WTC11 (cell line): ENCODE data around the gene FPR1. TPM values are rescaled to one million over a fixed set of nuclear protein-coding genes. Genes with fewer than 3 reads are reported as not detected.

ENCODE experiments used
- ATAC-seq: fragments of 200-7000 bp; cut with Tn5 transposase; 2 replicates; pipeline ENCODE4 v1.10.0; 2021; ENCODE audit warnings: mild to moderate bottlenecking, moderate library complexity
- CTCF ChIA-PET: fragments of 300-600 bp; sonication (Branson Sonifier 250); formaldehyde crosslinking; loops from one replicate; lab custom pipeline; 2021; ENCODE audit warnings: antibody characterized with exemption; lab: Charles Lee
- POLR2A ChIA-PET: fragments of 350-600 bp; sonication (Branson Sonifier 250); formaldehyde crosslinking; loops from one replicate; lab custom pipeline; 2021; ENCODE audit warnings: antibody characterized with exemption; lab: Charles Lee
- DNase-seq: peaks from one replicate; pipeline ENCODE4 v3.0.0; 2021; ENCODE audit warnings: low spot score
- H3K27ac Mint-ChIP-seq: 2 replicates; pipeline ENCODE4 v1.8.0; 2021; ENCODE audit warnings: mixed read lengths
- H3K27me3 Mint-ChIP-seq: 2 replicates; pipeline ENCODE4 v1.8.0; 2021; ENCODE audit warnings: low read depth, mild to moderate bottlenecking, moderate library complexity, mixed read lengths
- H3K36me3 Mint-ChIP-seq: 2 replicates; pipeline ENCODE4 v1.8.0; 2021; ENCODE audit warnings: mixed read lengths
- H3K4me1 Mint-ChIP-seq: 2 replicates; pipeline ENCODE4 v1.8.0; 2022; ENCODE audit warnings: mixed read lengths
- H3K4me3 Mint-ChIP-seq: 2 replicates; pipeline ENCODE4 v1.8.0; 2021; ENCODE audit warnings: mild to moderate bottlenecking, moderate library complexity, mixed read lengths
- H3K9me3 Mint-ChIP-seq: 2 replicates; pipeline ENCODE4 v1.8.0; 2021; ENCODE audit warnings: mixed read lengths
- HMGA2 ChIP-seq: fragments of 250-450 bp; sonication (Bioruptor Pico); IDR thresholded peaks from 2 replicates; pipeline ENCODE4 v1.4.0; 2021; ENCODE audit warnings: mild to moderate bottlenecking, moderate library complexity
- NR2C2 ChIP-seq: sonication (generic); formaldehyde crosslinking; IDR thresholded peaks from 2 replicates; pipeline ENCODE4 v1.8.0; 2022; ENCODE audit warnings: mild to moderate bottlenecking, missing genetic modification reagents
- OVOL2 ChIP-seq: fragments of 250-450 bp; sonication (Bioruptor Pico); IDR thresholded peaks from 2 replicates; pipeline ENCODE4 v1.9.0; 2021; ENCODE audit warnings: mild to moderate bottlenecking, borderline replicate concordance
- SMAD3 ChIP-seq: sonication (generic); formaldehyde crosslinking; IDR thresholded peaks from 2 replicates; pipeline ENCODE4 v1.8.0; 2022; ENCODE audit warnings: missing genetic modification reagents, mild to moderate bottlenecking, borderline replicate concordance
- ZNF138 ChIP-seq: sonication (generic); formaldehyde crosslinking; conservative IDR thresholded peaks from 2 replicates; pipeline ENCODE4 v1.8.1; 2022; ENCODE audit warnings: mild to moderate bottlenecking, moderate library complexity, missing genetic modification reagents
- ZNF219 ChIP-seq: sonication (generic); formaldehyde crosslinking; IDR thresholded peaks from 2 replicates; pipeline ENCODE4 v1.8.0; 2023; ENCODE audit warnings: missing genetic modification reagents, mild to moderate bottlenecking, borderline replicate concordance
- ZNF671 ChIP-seq: fragments of 250-450 bp; sonication (Bioruptor Pico); IDR thresholded peaks from 2 replicates; pipeline ENCODE4 v1.8.0; 2021; ENCODE audit warnings: mild to moderate bottlenecking
- total RNA-seq: library from RNA; stranded (reverse); gene quantifications from 3 replicates; pipeline ENCODE4 v1.2.3, GENCODE V29; 2021
- TF ChIP-seq, protein P1 (sequence below): fragments of 250-450 bp; sonication (Bioruptor Pico); IDR thresholded peaks from 2 replicates; pipeline ENCODE4 v1.9.0; 2021; ENCODE audit warnings: mild to moderate bottlenecking
- TF ChIP-seq, protein P2 (sequence below): sonication (generic); formaldehyde crosslinking; IDR thresholded peaks from 2 replicates; pipeline ENCODE4 v1.8.1; 2022; ENCODE audit warnings: mild to moderate bottlenecking, moderate library complexity, missing genetic modification reagents
- TF ChIP-seq, protein P3 (sequence below): sonication (generic); formaldehyde crosslinking; IDR thresholded peaks from 2 replicates; pipeline ENCODE4 v1.8.0; 2022; ENCODE audit warnings: missing genetic modification reagents
- TF ChIP-seq, protein P4 (sequence below): sonication (generic); formaldehyde crosslinking; IDR thresholded peaks from 2 replicates; pipeline ENCODE4 v1.8.0; 2022; ENCODE audit warnings: mild to moderate bottlenecking, missing genetic modification reagents
- TF ChIP-seq, protein P5 (sequence below): sonication (generic); formaldehyde crosslinking; IDR thresholded peaks from 2 replicates; pipeline ENCODE4 v1.8.0; 2023; ENCODE audit warnings: missing genetic modification reagents
- TF ChIP-seq, protein P6 (sequence below): sonication (generic); formaldehyde crosslinking; IDR thresholded peaks from 2 replicates; pipeline ENCODE4 v1.8.1; 2023; ENCODE audit warnings: mild to moderate bottlenecking, missing genetic modification reagents, moderate library complexity
- TF ChIP-seq, protein P7 (sequence below): sonication (generic); formaldehyde crosslinking; IDR thresholded peaks from 2 replicates; pipeline ENCODE4 v1.8.1; 2023; ENCODE audit warnings: mild to moderate bottlenecking, missing genetic modification reagents
- TF ChIP-seq, protein P8 (sequence below): fragments of 250-450 bp; sonication (Bioruptor Pico); IDR thresholded peaks from 2 replicates; pipeline ENCODE4 v1.9.0; 2021; ENCODE audit warnings: mild to moderate bottlenecking

The FPR1 gene
- total RNA-seq, 1 experiment from 2014 or later: 0.72 TPM

DNA sequence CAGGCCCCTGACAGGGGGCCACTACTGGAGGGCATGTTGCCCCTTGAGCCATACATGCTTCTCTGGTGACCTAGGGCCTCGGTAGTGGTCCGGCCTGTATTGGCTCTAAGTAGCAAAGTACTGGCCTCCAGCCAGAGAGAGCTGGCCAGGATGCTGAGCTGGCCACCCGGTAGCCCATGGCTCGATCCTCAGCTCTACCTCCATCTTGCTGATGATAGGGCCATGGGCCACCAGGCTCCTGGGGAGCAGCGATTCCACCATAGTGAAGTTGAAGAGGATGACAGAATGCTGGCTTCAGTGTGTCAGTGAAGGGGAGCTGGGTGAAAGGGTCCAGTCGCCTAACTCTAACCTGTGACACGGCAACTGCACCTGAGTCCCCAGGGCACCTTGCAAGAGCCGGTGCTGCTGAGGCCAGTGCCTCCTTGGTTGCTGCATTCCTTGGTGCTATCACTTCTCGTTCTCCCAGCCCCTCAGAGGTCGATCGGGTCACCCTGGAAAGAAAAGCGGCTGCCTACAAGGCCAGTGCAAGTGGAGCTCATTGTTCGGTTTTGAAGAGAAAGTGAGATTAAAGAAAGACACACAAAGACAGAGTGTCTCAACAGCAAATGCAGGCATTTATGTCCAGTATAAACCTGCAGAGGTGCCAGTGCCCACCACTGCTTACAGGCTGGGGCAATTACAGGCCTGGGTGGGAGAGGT, 48.2 kb upstream of the FPR1 start (continued):
- TF ChIP-seq SMAD3 (CRISPR knock-in tag): no peak

DNA sequence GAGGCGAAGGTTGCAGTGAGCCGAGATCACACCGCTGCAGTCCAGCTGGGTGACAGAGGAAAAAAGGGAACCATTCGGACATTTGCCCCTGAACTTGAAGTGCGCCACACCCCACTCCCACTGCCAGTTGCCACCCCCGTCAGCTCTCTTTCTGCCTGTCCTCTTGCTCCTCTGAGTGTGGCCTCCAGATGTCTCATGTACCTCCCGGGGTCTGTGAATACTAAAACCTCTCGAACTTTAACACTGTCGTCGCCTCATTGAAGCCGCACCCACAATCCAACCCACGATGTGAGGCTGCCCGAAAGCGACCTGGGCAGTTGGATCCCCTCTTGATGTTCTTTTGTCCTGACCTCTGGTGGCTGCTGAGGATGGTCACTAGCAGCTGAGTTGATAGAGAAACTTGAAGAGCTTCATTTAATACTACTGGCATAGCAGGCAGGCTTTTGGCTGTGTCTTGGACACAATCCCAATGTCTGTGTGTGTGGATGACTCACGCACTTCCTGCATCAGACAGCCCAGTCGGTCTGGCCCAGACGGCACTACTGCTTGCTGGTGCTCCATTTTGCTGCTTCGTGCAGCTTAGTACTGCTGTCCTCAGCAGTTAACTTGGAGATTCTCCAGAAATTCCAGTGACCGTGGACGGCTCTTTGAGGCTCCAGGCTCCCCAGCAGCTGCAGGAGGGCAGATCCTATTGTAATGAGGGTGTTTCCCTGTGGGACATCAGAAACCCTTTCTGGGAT, 47.5 kb upstream of the FPR1 start:
- ATAC-seq (no peak), DNase-seq (no peak)
- H3K4me3 Mint-ChIP-seq: no peak overlapping the region
- no peaks in the 10 kb centered on the region for H3K4me1 Mint-ChIP-seq
- no peak overlapping the region for H3K27ac Mint-ChIP-seq
- peaks cover 26% of the 10 kb centered on the region for H3K9me3 Mint-ChIP-seq
- no peak for TF ChIP-seq ZNF138 (CRISPR knock-in tag)
- no peak for TF ChIP-seq ZNF671 (CRISPR knock-in tag)
- TF ChIP-seq, protein P1, sequence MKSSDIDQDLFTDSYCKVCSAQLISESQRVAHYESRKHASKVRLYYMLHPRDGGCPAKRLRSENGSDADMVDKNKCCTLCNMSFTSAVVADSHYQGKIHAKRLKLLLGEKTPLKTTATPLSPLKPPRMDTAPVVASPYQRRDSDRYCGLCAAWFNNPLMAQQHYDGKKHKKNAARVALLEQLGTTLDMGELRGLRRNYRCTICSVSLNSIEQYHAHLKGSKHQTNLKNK (CRISPR knock-in tag): no peak
- TF ChIP-seq, protein P2, sequence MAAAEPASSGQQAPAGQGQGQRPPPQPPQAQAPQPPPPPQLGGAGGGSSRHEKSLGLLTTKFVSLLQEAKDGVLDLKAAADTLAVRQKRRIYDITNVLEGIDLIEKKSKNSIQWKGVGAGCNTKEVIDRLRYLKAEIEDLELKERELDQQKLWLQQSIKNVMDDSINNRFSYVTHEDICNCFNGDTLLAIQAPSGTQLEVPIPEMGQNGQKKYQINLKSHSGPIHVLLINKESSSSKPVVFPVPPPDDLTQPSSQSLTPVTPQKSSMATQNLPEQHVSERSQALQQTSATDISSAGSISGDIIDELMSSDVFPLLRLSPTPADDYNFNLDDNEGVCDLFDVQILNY (CRISPR knock-in tag): no peak
- TF ChIP-seq, protein P3, sequence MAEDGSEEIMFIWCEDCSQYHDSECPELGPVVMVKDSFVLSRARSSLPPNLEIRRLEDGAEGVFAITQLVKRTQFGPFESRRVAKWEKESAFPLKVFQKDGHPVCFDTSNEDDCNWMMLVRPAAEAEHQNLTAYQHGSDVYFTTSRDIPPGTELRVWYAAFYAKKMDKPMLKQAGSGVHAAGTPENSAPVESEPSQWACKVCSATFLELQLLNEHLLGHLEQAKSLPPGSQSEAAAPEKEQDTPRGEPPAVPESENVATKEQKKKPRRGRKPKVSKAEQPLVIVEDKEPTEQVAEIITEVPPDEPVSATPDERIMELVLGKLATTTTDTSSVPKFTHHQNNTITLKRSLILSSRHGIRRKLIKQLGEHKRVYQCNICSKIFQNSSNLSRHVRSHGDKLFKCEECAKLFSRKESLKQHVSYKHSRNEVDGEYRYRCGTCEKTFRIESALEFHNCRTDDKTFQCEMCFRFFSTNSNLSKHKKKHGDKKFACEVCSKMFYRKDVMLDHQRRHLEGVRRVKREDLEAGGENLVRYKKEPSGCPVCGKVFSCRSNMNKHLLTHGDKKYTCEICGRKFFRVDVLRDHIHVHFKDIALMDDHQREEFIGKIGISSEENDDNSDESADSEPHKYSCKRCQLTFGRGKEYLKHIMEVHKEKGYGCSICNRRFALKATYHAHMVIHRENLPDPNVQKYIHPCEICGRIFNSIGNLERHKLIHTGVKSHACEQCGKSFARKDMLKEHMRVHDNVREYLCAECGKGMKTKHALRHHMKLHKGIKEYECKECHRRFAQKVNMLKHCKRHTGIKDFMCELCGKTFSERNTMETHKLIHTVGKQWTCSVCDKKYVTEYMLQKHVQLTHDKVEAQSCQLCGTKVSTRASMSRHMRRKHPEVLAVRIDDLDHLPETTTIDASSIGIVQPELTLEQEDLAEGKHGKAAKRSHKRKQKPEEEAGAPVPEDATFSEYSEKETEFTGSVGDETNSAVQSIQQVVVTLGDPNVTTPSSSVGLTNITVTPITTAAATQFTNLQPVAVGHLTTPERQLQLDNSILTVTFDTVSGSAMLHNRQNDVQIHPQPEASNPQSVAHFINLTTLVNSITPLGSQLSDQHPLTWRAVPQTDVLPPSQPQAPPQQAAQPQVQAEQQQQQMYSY (CRISPR knock-in tag): no peak
- TF ChIP-seq, protein P4, sequence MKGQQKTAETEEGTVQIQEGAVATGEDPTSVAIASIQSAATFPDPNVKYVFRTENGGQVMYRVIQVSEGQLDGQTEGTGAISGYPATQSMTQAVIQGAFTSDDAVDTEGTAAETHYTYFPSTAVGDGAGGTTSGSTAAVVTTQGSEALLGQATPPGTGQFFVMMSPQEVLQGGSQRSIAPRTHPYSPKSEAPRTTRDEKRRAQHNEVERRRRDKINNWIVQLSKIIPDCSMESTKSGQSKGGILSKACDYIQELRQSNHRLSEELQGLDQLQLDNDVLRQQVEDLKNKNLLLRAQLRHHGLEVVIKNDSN: no peak
- no peak for TF ChIP-seq HMGA2 (CRISPR knock-in tag)
- TF ChIP-seq, protein P5, sequence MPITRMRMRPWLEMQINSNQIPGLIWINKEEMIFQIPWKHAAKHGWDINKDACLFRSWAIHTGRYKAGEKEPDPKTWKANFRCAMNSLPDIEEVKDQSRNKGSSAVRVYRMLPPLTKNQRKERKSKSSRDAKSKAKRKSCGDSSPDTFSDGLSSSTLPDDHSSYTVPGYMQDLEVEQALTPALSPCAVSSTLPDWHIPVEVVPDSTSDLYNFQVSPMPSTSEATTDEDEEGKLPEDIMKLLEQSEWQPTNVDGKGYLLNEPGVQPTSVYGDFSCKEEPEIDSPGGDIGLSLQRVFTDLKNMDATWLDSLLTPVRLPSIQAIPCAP: no peak
- no peak for TF ChIP-seq ZNF219 (CRISPR knock-in tag)
- TF ChIP-seq, protein P6, sequence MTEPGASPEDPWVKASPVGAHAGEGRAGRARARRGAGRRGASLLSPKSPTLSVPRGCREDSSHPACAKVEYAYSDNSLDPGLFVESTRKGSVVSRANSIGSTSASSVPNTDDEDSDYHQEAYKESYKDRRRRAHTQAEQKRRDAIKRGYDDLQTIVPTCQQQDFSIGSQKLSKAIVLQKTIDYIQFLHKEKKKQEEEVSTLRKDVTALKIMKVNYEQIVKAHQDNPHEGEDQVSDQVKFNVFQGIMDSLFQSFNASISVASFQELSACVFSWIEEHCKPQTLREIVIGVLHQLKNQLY (CRISPR knock-in tag): no peak
- TF ChIP-seq, protein P7, sequence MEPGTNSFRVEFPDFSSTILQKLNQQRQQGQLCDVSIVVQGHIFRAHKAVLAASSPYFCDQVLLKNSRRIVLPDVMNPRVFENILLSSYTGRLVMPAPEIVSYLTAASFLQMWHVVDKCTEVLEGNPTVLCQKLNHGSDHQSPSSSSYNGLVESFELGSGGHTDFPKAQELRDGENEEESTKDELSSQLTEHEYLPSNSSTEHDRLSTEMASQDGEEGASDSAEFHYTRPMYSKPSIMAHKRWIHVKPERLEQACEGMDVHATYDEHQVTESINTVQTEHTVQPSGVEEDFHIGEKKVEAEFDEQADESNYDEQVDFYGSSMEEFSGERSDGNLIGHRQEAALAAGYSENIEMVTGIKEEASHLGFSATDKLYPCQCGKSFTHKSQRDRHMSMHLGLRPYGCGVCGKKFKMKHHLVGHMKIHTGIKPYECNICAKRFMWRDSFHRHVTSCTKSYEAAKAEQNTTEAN (CRISPR knock-in tag): no peak
- TF ChIP-seq NR2C2: no peak
- TF ChIP-seq, protein P8, sequence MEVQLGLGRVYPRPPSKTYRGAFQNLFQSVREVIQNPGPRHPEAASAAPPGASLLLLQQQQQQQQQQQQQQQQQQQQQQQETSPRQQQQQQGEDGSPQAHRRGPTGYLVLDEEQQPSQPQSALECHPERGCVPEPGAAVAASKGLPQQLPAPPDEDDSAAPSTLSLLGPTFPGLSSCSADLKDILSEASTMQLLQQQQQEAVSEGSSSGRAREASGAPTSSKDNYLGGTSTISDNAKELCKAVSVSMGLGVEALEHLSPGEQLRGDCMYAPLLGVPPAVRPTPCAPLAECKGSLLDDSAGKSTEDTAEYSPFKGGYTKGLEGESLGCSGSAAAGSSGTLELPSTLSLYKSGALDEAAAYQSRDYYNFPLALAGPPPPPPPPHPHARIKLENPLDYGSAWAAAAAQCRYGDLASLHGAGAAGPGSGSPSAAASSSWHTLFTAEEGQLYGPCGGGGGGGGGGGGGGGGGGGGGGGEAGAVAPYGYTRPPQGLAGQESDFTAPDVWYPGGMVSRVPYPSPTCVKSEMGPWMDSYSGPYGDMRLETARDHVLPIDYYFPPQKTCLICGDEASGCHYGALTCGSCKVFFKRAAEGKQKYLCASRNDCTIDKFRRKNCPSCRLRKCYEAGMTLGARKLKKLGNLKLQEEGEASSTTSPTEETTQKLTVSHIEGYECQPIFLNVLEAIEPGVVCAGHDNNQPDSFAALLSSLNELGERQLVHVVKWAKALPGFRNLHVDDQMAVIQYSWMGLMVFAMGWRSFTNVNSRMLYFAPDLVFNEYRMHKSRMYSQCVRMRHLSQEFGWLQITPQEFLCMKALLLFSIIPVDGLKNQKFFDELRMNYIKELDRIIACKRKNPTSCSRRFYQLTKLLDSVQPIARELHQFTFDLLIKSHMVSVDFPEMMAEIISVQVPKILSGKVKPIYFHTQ (CRISPR knock-in tag): no peak
- TF ChIP-seq OVOL2 (CRISPR knock-in tag): no peak
- peaks cover 4% of the 10 kb centered on the region; the same call in 1 of the 2 replicates for H3K36me3 Mint-ChIP-seq
- ChIA-PET CTCF (no interaction called here), POLR2A (no interaction called here)
- no peaks in the 10 kb centered on the region for H3K27me3 Mint-ChIP-seq
